Activated CD8-positive, alpha-beta memory T cell treated with anti-CD3 and anti-CD28 coated beads for 24 hours (primary cell): Measurements from ENCODE around the gene PTPRCAP.

Experiments
- DNase-seq: peaks from one replicate; pipeline ENCODE4 v3.0.0-alpha.2; 2020

The PTPRCAP gene

DNA sequence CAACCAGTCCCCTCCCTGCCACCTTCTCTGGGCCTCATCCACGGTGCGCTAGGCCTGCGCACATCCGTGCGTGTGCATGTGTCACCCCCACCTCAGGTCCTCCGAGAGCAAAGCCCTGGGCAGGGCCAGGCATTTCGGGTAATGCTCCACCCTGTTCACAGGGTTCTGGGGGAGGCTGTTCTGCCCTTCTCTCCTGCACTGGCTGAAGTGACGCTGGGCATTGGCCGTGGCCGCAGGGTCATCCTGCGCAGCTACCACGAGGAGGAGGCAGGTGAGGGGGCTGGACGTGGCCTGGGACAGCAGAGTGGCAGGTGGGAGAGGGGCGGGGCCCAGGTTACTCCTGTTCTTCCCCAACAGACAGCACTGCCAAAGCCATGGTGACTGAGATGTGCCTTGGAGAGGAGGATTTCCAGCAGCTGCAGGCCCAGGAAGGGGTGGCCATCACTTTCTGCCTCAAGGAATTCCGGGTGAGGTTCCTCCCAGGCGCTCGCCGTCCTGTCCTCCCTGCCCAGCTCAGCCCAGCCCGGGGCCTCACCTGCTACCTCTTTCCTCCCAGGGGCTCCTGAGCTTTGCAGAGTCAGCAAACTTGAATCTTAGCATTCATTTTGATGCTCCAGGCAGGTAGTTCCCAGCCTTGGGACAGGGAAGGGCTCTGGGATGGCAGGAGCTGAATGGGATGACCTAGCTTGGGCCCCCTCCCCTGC lies 41.8 kb downstream of the PTPRCAP start:
- no peak for DNase-seq

DNA sequence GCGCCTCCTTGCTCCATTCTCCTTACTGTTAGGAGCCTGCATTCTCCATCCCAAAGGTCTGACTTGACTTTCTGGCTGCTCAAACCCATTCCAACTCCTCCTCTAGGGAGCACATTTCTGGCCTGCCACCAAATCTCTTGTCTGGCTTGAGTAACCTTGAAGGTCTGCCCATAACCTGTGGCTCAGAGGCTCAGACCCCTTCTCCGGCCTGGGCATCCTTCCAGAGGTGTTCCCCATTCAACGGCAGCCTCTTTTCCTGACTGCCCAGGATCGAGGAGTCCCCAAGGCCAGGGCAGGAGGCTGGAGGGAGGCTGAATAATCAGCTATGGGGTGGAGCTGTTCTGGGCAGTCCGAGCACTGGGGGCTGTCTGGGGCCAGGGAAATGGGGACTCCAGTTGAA lies 43.5 kb downstream of the PTPRCAP start:
- DNase-seq: no peak

DNA sequence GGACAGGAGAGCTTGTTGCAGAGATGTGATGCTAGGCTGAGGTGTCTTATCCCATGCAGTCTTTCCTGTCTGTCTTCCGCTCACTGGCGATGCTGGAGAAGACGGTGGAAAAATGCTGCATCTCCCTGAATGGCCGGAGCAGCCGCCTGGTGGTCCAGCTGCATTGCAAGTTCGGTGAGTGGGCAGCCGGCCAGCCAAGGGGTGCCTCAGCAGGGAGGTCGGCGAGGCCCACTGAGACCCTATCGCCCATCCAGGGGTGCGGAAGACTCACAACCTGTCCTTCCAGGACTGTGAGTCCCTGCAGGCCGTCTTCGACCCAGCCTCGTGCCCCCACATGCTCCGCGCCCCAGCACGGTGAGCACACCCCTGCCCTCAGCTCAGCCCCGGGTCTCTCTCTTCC lies 44.0 kb downstream of the PTPRCAP start:
- DNase-seq: no peak

DNA sequence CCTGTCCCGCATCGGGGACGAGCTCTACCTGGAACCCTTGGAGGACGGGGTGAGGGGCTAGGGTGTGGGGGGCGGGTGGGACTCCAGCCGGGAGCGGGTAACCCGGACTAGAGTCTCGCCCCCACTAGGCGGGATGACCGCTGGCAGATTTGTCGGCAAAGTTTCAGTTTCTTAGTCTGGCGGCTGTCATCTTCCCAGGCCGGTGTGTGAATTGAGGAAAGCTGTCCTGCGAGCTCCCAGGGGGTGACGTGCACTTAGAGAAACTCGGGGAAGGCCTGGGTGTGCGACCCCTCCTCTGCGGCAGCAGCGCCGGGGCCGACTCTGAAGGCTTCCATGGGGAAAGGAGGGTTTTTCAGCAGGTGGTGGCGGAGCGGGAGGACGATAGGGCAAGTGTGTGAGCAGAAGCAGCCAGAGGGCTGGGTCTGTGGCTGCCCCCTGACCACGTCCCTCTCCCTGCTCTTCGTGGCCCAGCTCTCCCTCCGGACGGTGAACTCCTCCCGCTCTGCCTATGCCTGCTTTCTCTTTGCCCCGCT lies 45.2 kb downstream of the PTPRCAP start:
- DNase-seq: no peak

DNA sequence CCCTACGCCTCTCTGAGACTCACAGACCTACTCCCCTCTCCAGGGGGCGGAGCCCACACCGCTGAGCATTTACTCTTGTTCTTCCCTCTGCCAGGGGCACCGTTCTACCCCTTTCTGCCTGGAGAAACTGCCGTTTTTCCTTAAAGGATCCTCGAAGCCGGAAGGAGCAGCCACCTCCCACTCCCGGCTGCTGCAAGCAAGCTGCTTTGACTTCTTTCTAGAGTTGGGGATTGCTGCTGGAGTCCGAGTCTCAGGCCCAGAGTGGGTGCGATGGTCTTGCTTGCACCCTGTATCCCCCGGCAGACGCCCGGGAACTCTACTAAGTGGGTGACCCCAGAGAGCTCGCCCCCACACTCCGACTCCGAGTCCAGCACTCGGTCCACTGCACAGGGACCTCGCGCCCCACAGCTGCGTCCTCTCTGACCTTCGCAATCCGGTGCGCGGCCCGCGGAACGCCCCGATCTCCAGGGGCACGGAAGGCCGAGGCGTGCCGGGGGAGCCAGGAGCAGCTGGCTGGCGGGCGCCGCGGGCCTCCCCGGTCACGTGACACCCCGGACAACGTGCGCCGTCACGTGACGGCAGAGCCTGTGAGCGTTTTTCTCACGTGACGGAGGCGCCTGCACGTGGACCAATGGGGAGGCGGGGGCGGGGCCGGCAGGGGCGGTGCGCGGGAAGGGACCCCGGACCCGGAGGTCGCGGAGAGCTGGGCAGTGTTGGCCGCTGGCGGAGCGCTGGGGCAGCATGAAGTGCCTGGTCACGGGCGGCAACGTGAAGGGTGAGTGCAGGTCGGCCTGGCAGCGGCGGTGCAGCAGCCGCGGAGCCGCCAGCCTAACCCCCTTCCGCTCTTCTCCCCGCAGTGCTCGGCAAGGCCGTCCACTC lies 45.9 kb downstream of the PTPRCAP start, which contains the start of gene RAD9A:
RAD9A (plus strand) TSS at position 683 of the 879 bp plus-strand sequence; CDS start at position 742, 59 bp downstream.
- DNase-seq: peak; percentile 95

DNA sequence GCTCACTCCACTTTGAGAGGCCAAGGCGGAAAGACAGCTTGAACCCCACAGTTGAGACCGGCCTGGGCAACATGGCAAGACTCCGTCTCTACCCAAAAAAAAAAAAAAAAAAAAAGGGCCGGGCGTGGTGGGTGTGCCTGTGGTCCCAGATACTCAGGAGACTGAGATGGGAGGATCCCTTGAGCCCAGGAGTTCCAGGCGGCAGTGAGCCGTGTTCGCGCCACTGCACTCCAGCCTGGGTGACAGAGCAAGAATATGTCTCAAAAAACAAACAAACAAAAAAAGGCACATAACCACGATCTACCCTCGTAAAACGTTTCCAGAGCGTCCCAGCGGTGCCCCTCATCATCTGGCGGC lies 46.6 kb downstream of the PTPRCAP start:
- no peak for DNase-seq

DNA sequence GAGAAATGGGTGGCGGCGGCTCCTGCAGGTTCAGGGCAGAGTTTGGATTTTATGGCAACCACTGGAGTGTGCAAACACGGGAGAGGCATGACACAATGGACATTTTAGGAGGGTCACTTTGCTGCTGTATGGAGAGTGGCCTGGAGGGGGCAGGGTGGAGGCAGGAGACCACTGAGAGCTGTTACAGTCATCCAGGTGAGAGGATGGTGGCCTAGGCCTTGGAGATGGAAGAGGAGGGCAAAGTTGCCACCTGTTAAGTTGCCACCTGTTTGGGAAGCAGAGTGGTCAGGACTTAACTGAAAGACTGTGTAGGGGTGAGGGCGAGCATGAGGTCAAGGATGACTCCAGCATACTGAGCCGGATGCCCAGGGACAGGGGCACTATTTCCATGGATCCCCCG lies 48.0 kb downstream of the PTPRCAP start:
- peak; percentile 82 for DNase-seq

DNA sequence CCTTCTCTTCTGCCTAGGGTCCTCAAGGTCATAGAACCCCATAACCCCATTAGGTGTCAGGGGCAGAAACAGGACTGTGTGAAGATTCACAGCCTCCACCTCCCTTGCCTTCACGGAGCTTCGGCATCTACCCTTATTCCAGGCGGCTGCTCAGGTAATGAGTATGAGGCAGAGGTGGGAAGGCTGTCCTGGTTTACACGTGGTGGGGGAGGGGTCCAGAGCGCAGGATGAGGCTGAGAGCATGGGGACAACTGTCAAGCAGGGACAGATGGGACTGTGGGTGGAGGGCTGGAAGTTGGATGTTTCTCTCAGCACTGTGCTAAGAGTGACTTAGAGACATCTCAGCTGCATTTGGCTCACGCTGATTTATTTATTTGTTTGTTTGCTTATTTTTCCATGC lies 50.0 kb downstream of the PTPRCAP start:
- DNase-seq: no peak

DNA sequence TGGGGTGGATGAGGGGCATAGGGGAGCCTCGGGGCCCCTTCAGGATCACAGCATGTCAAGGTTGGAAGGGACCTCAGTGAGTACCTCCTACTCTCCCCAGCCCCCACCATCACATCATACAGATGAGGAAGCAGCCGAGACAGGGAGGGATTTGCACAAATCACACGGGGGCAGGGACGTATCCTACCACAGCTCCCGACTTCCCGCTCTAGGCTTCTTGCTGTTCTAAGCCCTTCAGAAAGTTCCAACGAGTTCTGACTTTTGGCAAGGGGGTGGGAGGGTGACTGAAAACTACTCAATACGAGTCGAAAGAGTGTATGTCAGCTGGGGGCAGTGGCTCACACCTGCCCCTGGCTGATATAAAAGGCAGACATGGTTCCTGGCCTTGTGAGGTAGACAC lies 50.4 kb downstream of the PTPRCAP start:
- no peak for DNase-seq
